GM12872 (cell line): Measurements from ENCODE around the gene BCKDK.

ENCODE experiments used
- CTCF ChIP-seq: IDR thresholded peaks from 3 replicates; pipeline ENCODE4 v1.5.1; 2011; ENCODE audit warnings: low read depth, mild to moderate bottlenecking, low read length, moderate library complexity; ENCODE audit not compliant: insufficient read depth

Gene BCKDK

GRCh38 chr16:31081428-31082351, 26.5 kb upstream of the BCKDK start:
- no peak for TF ChIP-seq CTCF

- no peak for TF ChIP-seq CTCF
These were observed 25.7 kb upstream of the BCKDK start for GRCh38 chr16:31082368-31083045.

DNA sequence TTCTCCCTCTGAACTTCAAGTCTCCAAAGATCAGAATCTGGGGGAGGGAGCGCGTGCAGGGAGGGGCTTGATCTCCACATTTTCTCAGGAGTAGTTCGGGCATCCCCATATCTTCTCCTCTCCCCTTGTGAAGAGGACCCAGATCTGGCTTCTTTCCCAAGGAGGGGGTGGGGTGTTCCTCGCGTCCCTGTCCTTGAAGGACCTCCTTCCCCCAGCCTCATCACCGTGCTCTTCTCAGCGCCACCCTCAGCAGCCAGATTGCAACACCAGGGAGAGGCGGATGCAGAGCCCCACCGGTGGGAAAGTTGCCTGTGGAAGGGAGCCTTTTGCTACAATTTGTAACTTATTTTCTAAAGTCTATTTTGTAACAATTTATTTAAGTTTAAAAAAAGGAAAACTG, 25.1 kb upstream of the BCKDK start:
- no peak for TF ChIP-seq CTCF

GRCh38 chr16:31083556-31083955, 24.6 kb upstream of the BCKDK start:
- no peak for TF ChIP-seq CTCF

DNA sequence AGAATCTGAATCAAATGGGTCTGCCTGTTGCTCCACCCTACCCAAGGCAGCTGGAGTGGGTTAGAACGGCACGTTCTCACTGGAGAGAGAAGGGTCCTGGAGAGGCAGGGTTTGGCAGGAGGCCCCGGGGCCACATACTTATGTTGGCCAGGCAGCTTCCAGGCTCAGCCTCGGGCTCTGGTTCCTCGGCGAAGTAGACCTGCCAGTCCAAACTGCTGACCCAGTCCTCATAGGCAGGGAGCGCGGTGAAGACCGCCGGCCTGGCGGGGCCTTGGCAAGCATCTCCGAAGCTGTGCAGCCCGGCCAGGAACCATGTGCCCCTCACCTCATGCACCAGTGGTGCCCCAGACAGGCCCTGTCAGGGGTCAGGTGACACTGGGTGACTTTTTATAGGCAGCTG, 24.2 kb upstream of the BCKDK start:
- TF ChIP-seq CTCF = no peak

DNA sequence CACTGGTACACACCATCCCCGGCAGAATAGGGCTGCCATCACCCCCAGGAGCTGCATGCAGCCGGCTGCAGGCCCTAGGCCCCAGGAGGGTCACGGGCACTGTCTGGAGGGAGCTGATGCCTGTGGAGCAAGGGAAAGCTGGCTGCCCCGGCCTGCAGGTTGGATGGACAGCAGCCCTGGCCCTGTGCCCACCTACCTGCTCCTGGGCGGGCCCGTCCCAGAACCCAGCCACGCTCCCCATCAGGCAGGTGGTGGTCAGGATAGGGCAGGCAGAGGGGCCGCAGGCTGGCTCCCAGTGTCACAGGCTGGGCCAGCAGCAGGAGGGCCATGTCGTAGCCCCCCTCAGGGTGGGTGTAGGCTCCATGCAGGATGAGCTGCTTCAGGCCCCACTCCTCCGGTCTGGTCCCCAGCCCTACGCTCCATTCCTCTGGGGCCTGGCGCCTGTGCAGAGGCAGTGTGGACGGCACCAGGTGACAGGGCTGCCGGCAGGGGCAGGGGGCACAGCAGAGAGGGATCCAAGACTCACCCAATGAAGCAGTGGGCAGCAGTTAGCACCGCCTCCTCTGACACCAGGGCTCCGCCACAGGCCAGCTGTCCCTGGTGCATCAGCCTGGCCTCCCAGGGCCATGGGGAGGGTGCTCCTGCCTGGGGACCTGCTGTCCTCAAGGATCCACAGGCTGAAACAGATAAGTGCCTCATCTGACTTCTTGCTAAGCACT, 23.4 kb upstream of the BCKDK start:
- no peak for TF ChIP-seq CTCF

- TF ChIP-seq CTCF = no peak
These were observed 22.8 kb upstream of the BCKDK start for GRCh38 chr16:31085411-31085810.
